ENCODE results near the gene ACVR2A. TPM values are rescaled to one million over a fixed set of nuclear protein-coding genes. Genes with fewer than 3 reads are reported as not detected.

The ACVR2A gene
- total RNA-seq (10 to 100 TPM; 20.7 to 22.9 TPM), polyA plus RNA-seq (10 to 100 TPM in 1 of 2 donors, 1 to 10 TPM in 1; 8.4 to 10.7 TPM)

- intact Hi-C loops (cut with micrococcal nuclease), result loop anchor here (1.0 to 10.0 kb wide), 10 partner anchors 66 to 1030 kb away; partner anchors contain the start of genes KIF5C, MBD5 and ORC4
- Histone ChIP-seq H3K4me3 (ENCODE audit: low read length in 2 of 2) (peak within 1 kb of the TSS; percentile 49 to 74), H3K27ac (ENCODE audit: low read depth, low read length) (peak within 1 kb of the TSS; percentile 51), H3K4me1 (ENCODE audit: insufficient read depth, low read length) (peaks cover 42% of the 10 kb centered on the region), H3K36me3 (ENCODE audit: insufficient read depth, low read length) (no peaks in the 10 kb centered on the region), H3K9me3 (ENCODE audit: control insufficient read depth in 1 of 2, low read length in 2 of 2) (no peaks in the 10 kb centered on the region), H3K27me3 (ENCODE audit: insufficient read depth, low read length) (no peaks in the 10 kb centered on the region)
- DNase-seq, result peak; percentile 59 to 75 (median 62)
- peaks cover 27 to 56% (median 39%) of the 10 kb centered on the region in 4 donors for H3K4me1 Mint-ChIP-seq
- peaks cover 0 to 11% of the 10 kb centered on the region in 2 donors for H3K36me3 Mint-ChIP-seq
- H3K27ac Mint-ChIP-seq, result peak within 1 kb of the TSS; percentile 90 to 99 (median 96)
- ChIA-PET POLR2A (ENCODE audit: partially characterized antibody) (interaction anchor here (0.8 to 3.8 kb wide), 9 partner anchors 8 to 556 kb away, joined by 3 to 34 read pairs (median 3); no protein-coding TSS in a partner anchor), CTCF (ENCODE audit: partially characterized antibody) (interaction anchor here (0.6 to 1.4 kb wide), 2 partner anchors 26 to 556 kb away, joined by 4 to 5 read pairs; no protein-coding TSS in a partner anchor)
- H3K27me3 Mint-ChIP-seq, result peaks cover 3 to 5% of the 10 kb centered on the region in 2 donors
- peak within 1 kb of the TSS; percentile 93 to 99 (median 97) for H3K4me3 Mint-ChIP-seq
- peaks cover 0 to 4% (median 0%) of the 10 kb centered on the region in 8 donors for H3K9me3 Mint-ChIP-seq
Measured at GRCh38 chr2:147844697-147845410, at the start of gene ACVR2A. Gene ACVR2A, plus strand, starts transcription at chr2:147845029. Its CDS starts 124 bp downstream, at chr2:147845153.

DNA sequence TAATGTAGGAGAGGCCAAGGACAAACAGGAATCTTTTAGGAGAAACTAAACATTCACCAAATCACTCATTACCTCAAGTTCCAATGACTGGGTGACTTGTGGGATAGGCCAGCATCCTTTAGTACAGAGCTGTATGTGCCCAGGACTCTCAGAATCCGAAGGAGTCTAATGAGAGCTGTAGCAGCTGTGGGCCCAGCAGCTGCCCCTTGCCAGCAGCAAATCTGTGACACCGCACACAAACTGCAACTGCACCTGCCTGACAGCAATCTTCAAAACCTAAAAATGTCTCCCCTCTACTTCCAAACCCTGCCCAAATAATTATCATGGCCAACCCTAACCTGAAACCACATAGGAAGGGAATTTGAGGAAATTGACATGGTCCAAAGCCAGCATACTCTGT is 44.5 kb upstream of the ACVR2A start:
- H3K36me3 Mint-ChIP-seq, result no peaks in the 10 kb centered on the region
- Histone ChIP-seq H3K4me3 (ENCODE audit: low read length in 2 of 2) (no peak overlapping the region), H3K27ac (ENCODE audit: low read depth, low read length) (no peak overlapping the region), H3K4me1 (ENCODE audit: insufficient read depth, low read length) (peaks cover 13% of the 10 kb centered on the region), H3K36me3 (ENCODE audit: insufficient read depth, low read length) (no peaks in the 10 kb centered on the region), H3K9me3 (ENCODE audit: control insufficient read depth in 1 of 2, low read length in 2 of 2) (no peaks in the 10 kb centered on the region), H3K27me3 (ENCODE audit: insufficient read depth, low read length) (no peaks in the 10 kb centered on the region)
- ChIA-PET CTCF (ENCODE audit: partially characterized antibody) (no interaction called here), POLR2A (ENCODE audit: partially characterized antibody) (no interaction called here)
- intact Hi-C loops (cut with micrococcal nuclease), result no loop called here
- H3K9me3 Mint-ChIP-seq, result no peaks in the 10 kb centered on the region
- no peak overlapping the region for H3K4me3 Mint-ChIP-seq
- H3K4me1 Mint-ChIP-seq, result peaks cover 12 to 22% (median 15%) of the 10 kb centered on the region in 4 donors
- no peaks in the 10 kb centered on the region for H3K27me3 Mint-ChIP-seq
- H3K27ac Mint-ChIP-seq, result no peak overlapping the region
- DNase-seq, result no peak

- CTCF ChIA-PET (ENCODE audit: partially characterized antibody), result no interaction called here
- intact Hi-C loops (cut with micrococcal nuclease), result no loop called here
- no peak overlapping the region for H3K4me3 Mint-ChIP-seq
Measured at GRCh38 chr2:147806846-147807245, 38.0 kb upstream of the ACVR2A start.

DNA sequence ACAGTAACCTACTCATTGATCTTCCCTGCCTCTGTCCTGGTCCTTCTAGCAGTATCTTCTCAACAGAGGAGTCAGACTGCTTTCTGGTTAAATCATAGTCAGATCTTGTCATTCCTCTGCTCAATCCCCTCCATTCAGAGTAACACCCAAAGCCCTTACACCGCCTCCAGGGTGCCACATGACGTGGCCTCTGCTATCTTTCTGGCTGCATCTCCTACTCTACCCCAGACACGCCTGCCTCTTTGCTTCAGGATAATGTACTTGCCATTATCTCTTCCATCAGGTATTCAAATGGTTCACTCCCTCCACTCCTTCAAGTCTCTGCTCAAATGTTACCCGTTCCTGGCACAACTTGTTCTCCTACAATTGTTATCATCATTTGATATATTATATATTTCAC is 36.3 kb upstream of the ACVR2A start:
- peak overlapping the region in 1 of 7 donors; percentile 31 for H3K27ac Mint-ChIP-seq
- intact Hi-C loops (cut with micrococcal nuclease), result no loop called here
- no peaks in the 10 kb centered on the region for H3K36me3 Mint-ChIP-seq
- ChIA-PET CTCF (ENCODE audit: partially characterized antibody) (no interaction called here), POLR2A (ENCODE audit: partially characterized antibody) (no interaction called here)
- Histone ChIP-seq H3K9me3 (ENCODE audit: control insufficient read depth in 1 of 2, low read length in 2 of 2) (no peaks in the 10 kb centered on the region), H3K27ac (ENCODE audit: low read depth, low read length) (no peak overlapping the region), H3K4me3 (ENCODE audit: low read length in 2 of 2) (no peak overlapping the region), H3K4me1 (ENCODE audit: insufficient read depth, low read length) (no peaks in the 10 kb centered on the region), H3K27me3 (ENCODE audit: insufficient read depth, low read length) (no peaks in the 10 kb centered on the region), H3K36me3 (ENCODE audit: insufficient read depth, low read length) (no peaks in the 10 kb centered on the region)
- H3K4me3 Mint-ChIP-seq, result no peak overlapping the region
- peaks cover 0 to 5% (median 4%) of the 10 kb centered on the region in 4 donors for H3K4me1 Mint-ChIP-seq
- H3K27me3 Mint-ChIP-seq, result peaks cover 0 to 1% of the 10 kb centered on the region in 2 donors
- H3K9me3 Mint-ChIP-seq, result peaks cover 0 to 3% (median 0%) of the 10 kb centered on the region in 8 donors
- no peak for DNase-seq

More at GRCh38 chr2:147806846-147807245, 38.0 kb upstream of the ACVR2A start:
- POLR2A ChIA-PET (ENCODE audit: partially characterized antibody), result no interaction called here
- Histone ChIP-seq H3K36me3 (ENCODE audit: insufficient read depth, low read length) (no peaks in the 10 kb centered on the region), H3K9me3 (ENCODE audit: control insufficient read depth in 1 of 2, low read length in 2 of 2) (no peaks in the 10 kb centered on the region), H3K27ac (ENCODE audit: low read depth, low read length) (no peak overlapping the region), H3K4me1 (ENCODE audit: insufficient read depth, low read length) (no peaks in the 10 kb centered on the region), H3K27me3 (ENCODE audit: insufficient read depth, low read length) (no peaks in the 10 kb centered on the region), H3K4me3 (ENCODE audit: low read length in 2 of 2) (no peak overlapping the region)
- no peak overlapping the region for H3K27ac Mint-ChIP-seq
- no peaks in the 10 kb centered on the region for H3K27me3 Mint-ChIP-seq
- H3K36me3 Mint-ChIP-seq, result no peaks in the 10 kb centered on the region
- peaks cover 0 to 5% (median 4%) of the 10 kb centered on the region in 4 donors for H3K4me1 Mint-ChIP-seq
- DNase-seq, result no peak
- peaks cover 0 to 3% (median 0%) of the 10 kb centered on the region in 8 donors for H3K9me3 Mint-ChIP-seq

GRCh38 chr2:147810883-147811765 is 33.7 kb upstream of the ACVR2A start:
- Mint-ChIP-seq H3K9me3 (peaks cover 0 to 3% (median 0%) of the 10 kb centered on the region in 8 donors), H3K4me1 (peaks cover 0 to 5% (median 4%) of the 10 kb centered on the region in 4 donors), H3K27ac (no peak overlapping the region), H3K27me3 (peaks cover 0 to 1% of the 10 kb centered on the region in 2 donors), H3K36me3 (no peaks in the 10 kb centered on the region), H3K4me3 (no peak overlapping the region)
- no peak overlapping the region for H3K27ac ChIP-seq (ENCODE audit: low read depth, low read length)
- H3K4me1 ChIP-seq (ENCODE audit: insufficient read depth, low read length), result no peaks in the 10 kb centered on the region
- ChIA-PET POLR2A (ENCODE audit: partially characterized antibody) (no interaction called here), CTCF (ENCODE audit: partially characterized antibody) (no interaction called here)
- no peak for DNase-seq
- intact Hi-C loops (cut with micrococcal nuclease), result no loop called here
- H3K9me3 ChIP-seq (ENCODE audit: control insufficient read depth in 1 of 2, low read length in 2 of 2), result no peaks in the 10 kb centered on the region
- peaks cover 3% of the 10 kb centered on the region for H3K27me3 ChIP-seq (ENCODE audit: insufficient read depth, low read length)
- H3K4me3 ChIP-seq (ENCODE audit: low read length in 2 of 2), result no peak overlapping the region
- H3K36me3 ChIP-seq (ENCODE audit: insufficient read depth, low read length), result no peaks in the 10 kb centered on the region

DNA sequence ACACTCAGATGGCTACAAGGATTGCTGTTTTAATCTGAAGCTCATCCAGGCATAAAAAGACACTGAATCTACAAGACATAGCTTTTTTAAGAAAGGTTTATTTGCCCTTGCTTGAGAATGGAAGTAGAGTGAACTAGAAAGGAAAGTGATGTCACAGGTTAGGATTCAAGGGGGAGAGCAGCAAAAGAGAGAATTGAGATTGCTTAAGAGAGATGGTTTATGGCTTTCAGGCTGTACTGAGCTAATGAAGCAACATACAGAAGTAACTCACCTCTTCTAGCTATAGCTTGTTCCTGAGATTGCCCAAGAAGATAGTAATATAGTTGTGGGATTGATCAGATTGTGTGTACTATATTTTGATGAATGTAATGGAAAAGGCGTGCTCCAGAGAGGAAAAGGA is 26.1 kb upstream of the ACVR2A start:
- H3K4me3 ChIP-seq (ENCODE audit: low read length in 2 of 2), result no peak overlapping the region
- Mint-ChIP-seq H3K4me1 (peaks cover 0 to 4% (median under 1%) of the 10 kb centered on the region in 4 donors), H3K9me3 (peaks cover 0 to 14% (median 7%) of the 10 kb centered on the region in 8 donors), H3K4me3 (no peak overlapping the region), H3K27me3 (peaks cover 1% of the 10 kb centered on the region in 2 donors), H3K36me3 (peaks cover 0 to 4% of the 10 kb centered on the region in 2 donors), H3K27ac (no peak overlapping the region)
- H3K4me1 ChIP-seq (ENCODE audit: insufficient read depth, low read length), result no peaks in the 10 kb centered on the region
- no peak for DNase-seq
- H3K36me3 ChIP-seq (ENCODE audit: insufficient read depth, low read length), result no peaks in the 10 kb centered on the region
- no peaks in the 10 kb centered on the region for H3K9me3 ChIP-seq (ENCODE audit: control insufficient read depth in 1 of 2, low read length in 2 of 2)
- intact Hi-C loops (cut with micrococcal nuclease), result no loop called here
- peaks cover 3% of the 10 kb centered on the region for H3K27me3 ChIP-seq (ENCODE audit: insufficient read depth, low read length)
- no peak overlapping the region for H3K27ac ChIP-seq (ENCODE audit: low read depth, low read length)
- ChIA-PET CTCF (ENCODE audit: partially characterized antibody) (interaction anchor here (0.6 kb wide), 1 partner anchor 26 kb away, joined by 4 read pairs; the partner anchor contains the start of gene ACVR2A), POLR2A (ENCODE audit: partially characterized antibody) (interaction anchor here (0.6 kb wide), 1 partner anchor 192 kb away, joined by 3 read pairs; no protein-coding TSS in a partner anchor)

DNA sequence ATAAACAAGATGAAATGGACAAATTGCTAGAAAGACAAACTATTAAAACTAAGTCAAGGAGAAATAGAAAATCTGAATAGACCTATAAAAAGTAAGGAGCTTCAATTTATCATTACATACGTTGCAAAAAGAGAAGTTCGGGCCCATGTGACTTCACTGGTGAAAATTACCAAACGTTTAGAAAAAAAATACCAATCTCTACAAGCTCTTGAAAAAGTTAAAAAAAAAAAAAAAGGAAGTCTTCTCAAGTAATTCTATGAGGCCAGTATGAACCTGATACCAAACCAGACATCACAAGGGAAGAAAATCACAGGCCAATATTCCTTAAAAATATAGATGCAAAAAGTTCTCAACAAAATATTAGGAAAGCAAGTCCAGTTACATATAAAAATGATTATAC is 20.2 kb upstream of the ACVR2A start:
- intact Hi-C loops (cut with micrococcal nuclease), result no loop called here
- no peaks in the 10 kb centered on the region for H3K27me3 ChIP-seq (ENCODE audit: insufficient read depth, low read length)
- no peaks in the 10 kb centered on the region for H3K9me3 ChIP-seq (ENCODE audit: control insufficient read depth in 1 of 2, low read length in 2 of 2)
- H3K27ac Mint-ChIP-seq, result no peak overlapping the region
- H3K4me3 ChIP-seq (ENCODE audit: low read length in 2 of 2), result no peak overlapping the region
- no peaks in the 10 kb centered on the region for H3K36me3 ChIP-seq (ENCODE audit: insufficient read depth, low read length)
- CTCF ChIA-PET (ENCODE audit: partially characterized antibody), result no interaction called here
- DNase-seq, result no peak
- H3K27me3 Mint-ChIP-seq, result no peaks in the 10 kb centered on the region
- H3K4me1 ChIP-seq (ENCODE audit: insufficient read depth, low read length), result no peaks in the 10 kb centered on the region
- POLR2A ChIA-PET (ENCODE audit: partially characterized antibody), result no interaction called here
- H3K4me3 Mint-ChIP-seq, result no peak overlapping the region
- H3K4me1 Mint-ChIP-seq, result no peaks in the 10 kb centered on the region
- H3K36me3 Mint-ChIP-seq, result peaks cover 0 to 4% of the 10 kb centered on the region in 2 donors
- H3K27ac ChIP-seq (ENCODE audit: low read depth, low read length), result no peak overlapping the region
- peaks cover 0 to 18% (median 7%) of the 10 kb centered on the region in 8 donors for H3K9me3 Mint-ChIP-seq
